ENCODE data around the gene FHAD1.

DNA sequence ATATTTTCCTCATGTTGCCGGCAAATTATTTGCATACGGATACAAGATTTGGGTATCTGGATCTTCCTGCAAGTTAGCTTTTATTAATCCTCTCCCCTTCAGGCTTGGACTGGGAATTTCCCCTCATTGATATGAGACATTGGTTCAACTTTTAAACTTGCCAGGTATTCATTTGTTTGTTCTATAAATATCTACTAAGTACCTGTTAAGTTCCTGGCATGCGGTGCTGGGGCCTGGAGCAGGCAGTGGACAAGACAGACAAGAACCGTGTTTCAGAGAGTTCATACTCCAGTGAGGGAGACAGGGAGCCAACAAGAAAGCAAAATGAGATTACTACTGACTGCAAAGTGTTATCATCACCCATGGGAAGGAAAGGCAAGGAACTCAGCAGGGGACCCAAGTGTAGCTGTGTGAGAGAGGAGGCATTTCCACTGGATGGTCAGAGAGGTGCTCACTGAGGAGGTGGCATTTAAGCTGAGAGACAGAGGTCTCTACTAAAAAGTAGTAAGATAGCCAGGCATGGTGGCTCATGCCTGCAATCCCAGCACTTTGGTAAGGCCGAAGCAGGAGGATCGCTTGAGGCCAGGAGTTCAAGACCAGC lies 39.1 kb upstream of the FHAD1 start:
- TF ChIP-seq GABPB1 (CRISPR knock-in tag; IDR thresholded peaks at IDR 0.05) (no peak), CREBBP (IDR thresholded peaks at IDR 0.05; ENCODE audit: low read depth, low read length) (no peak)

All from K562 (cell line).